GM12892 (cell line): ENCODE measurements around the gene UGGT2.
"Not testable (repeated sequence)": the region's sequence is repeated elsewhere in the genome, so short reads cannot be mapped to it uniquely, and the experiment has no call there.

Source experiments
- DNase-seq: peaks from one replicate; pipeline ENCODE4 v3.0.0; 2011; ENCODE audit not compliant: insufficient read length
- FAIRE-seq: peaks from 2 replicates; lab custom pipeline; 2011; peaks lifted over from hg19 to GRCh38; lab: Jason Lieb, UNC
- POLR2A ChIP-seq: IDR thresholded peaks from 2 replicates; pipeline ENCODE4 v1.6.1; 2011; ENCODE audit warnings: low read depth, low read length, control low read depth
- POLR2AphosphoS5 ChIP-seq: IDR thresholded peaks from 2 replicates; pipeline ENCODE4 v1.6.1; 2011; ENCODE audit warnings: low read depth, low read length, control low read depth
- TAF1 ChIP-seq: IDR thresholded peaks from 2 replicates; pipeline ENCODE4 v1.6.1; 2011; ENCODE audit warnings: low read depth, mild to moderate bottlenecking, control low read depth, low read length, borderline replicate concordance

UGGT2 gene

DNA sequence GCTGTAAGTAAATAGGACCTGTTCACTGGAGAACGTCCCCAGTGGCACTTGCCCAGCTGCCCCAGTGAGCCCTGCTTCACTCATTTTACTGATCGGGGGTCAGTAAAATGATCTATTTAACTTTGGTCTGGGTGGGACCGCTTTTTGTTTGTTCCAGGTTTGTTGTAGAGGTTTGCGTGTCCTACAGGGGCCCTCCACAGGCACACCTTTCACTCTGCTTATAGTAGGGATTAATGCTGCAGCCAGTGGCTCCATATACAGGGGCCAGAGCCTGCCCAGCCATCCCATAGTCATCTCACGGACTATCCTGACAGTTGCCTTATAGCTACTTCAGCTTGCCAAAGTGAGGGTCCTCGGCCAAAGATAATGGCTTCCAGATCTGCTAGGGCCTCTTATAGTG lies 272.2 kb downstream of the UGGT2 start:
- no peak for TF ChIP-seq TAF1
- TF ChIP-seq POLR2AphosphoS5: no peak
- TF ChIP-seq POLR2A: no peak
- DNase-seq (no peak), FAIRE-seq (no peak)

DNA sequence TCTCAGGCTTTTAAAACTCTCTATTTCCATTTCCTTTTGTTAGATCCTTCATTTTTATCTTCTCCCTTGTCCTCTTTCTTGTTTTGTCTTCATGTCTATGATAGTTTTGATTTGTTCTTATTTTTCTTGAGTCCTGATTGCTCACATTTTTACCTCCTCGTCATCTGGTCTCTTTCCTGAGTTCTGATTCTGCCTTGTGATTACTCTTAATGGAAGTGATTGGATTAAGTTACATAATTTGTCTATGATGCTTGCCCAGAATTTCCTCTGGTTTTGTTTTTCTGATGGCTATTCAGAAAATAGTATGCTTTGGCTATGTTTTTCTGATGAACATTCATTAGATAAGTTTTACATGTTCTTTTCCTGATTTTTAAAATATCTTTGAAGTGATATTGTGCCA lies 273.7 kb downstream of the UGGT2 start:
- FAIRE-seq (no peak), DNase-seq (no peak)
- TF ChIP-seq POLR2A: no peak
- no peak for TF ChIP-seq TAF1
- TF ChIP-seq POLR2AphosphoS5: no peak

DNA sequence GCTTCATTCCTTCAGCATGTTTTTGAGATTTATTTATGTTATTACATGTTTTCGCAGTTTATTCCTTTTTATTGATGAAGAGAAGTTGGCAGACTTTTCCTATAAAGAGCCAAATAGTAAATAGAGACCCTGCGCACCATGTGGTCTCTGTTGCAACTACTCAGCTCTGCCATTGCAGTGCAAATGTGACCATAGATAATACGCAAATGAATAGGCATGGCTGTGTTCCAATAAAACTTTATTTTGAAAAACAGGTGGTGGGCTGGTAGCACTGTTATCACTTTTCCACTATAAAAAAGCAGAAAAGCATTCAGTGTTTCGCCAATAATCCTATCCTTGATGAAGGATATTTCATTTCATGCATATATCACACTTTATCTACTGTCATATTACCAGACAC lies 281.3 kb downstream of the UGGT2 start:
- TF ChIP-seq TAF1 (no peak), POLR2AphosphoS5 (no peak), POLR2A (no peak)
- FAIRE-seq (no peak), DNase-seq (no peak)

DNA sequence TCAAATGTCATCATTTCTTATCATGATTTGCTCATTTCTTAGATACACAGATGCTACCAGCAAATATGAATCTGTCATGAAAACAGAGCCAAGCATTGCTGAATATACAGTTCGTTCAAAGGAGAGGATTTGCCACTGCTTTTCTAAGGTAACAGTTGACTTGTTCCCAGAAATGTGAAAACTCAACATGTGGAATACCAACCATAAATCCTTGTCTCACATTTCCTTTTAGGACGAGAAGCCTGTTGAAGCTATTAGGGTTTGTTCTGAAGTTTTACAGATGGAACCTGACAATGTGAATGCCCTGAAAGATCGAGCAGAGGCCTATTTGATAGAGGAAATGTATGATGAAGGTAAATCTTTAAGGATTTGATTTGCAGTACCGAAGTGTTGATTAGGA lies 289.6 kb downstream of the UGGT2 start:
- no peak for TF ChIP-seq POLR2A
- TF ChIP-seq TAF1: no peak
- no peak for TF ChIP-seq POLR2AphosphoS5
- FAIRE-seq (no peak), DNase-seq (no peak)

DNA sequence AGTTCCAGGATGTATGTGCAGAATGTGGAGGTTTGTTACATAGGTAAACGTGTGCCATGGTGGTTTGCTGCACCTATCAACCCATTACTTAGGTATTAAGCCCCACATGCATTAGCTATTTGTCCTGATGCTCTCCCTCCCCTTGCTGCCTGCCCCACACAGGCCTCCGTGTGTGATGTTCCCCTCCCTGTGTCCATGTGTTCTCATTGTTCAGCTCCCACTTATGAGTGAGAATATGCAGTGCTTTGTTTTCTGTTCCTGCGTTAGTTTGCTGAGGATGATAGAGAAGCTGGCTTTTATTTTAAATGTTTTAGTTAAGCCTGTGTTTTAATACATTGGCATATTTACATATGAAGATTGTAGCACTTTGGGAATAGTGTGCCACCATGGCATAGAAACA lies 290.6 kb downstream of the UGGT2 start:
- not testable (repeated sequence) for DNase-seq, FAIRE-seq

DNA sequence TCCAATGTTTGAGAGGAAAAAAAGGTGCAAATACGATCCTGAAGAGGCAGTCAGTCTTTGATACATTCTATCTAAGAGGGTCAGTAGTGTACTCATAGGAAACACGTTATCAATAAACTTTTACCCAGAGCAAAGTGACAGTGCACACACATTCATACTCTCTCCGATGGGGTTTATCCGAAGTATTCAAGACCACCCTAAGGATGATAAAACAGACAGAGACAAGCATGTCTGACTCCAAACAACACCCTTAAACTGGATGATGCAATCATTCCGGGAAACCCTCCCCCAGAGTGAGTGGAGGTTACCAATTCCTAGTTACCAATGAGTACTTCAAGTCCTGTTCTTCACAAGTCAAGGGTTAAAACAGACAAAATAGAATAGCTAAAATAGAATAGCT lies 297.1 kb downstream of the UGGT2 start:
- no peak for TF ChIP-seq TAF1
- TF ChIP-seq POLR2A: no peak
- TF ChIP-seq POLR2AphosphoS5: no peak
- DNase-seq: no peak
- FAIRE-seq: no peak

DNA sequence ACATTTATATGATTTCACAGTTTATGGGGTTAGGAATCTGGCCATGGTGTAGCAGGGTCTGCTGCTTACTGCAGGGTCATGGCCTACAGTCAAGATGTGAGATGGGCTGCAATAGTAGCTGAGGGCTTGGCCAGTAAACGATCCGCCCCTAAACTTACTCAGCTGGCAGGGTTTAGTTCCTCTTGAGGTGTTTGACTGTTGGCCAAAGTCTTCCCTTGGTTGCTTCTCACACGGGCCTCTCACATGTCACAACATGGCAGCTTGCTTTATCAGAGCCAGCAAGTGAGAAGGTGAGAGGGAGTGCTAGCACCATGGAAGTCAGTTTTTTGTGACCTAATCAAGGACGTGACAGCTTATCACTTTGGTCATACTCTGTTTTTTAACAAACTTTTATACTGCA lies 299.1 kb downstream of the UGGT2 start:
- FAIRE-seq: no peak
- no peak for DNase-seq
- no peak for TF ChIP-seq POLR2A
- no peak for TF ChIP-seq TAF1
- TF ChIP-seq POLR2AphosphoS5: no peak

DNA sequence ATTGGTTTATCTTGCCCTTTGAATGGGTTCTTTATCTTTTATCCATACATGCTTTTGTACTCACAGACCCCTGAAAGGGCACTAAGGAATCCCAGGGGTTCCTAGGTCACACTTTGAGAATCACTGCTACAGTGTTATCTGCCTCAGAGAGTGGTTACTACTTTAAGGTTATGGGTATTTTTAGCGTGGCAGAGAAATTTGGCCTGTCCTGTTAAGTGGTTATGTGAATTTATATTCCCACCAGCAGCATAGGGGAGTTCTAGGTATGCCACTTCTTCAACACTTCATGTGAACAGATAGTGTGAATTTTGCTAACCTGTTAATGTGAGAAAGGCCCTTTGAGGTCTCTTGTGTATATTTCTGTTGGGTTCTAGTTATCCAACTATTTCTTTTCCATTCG lies 300.5 kb downstream of the UGGT2 start:
- DNase-seq (no peak), FAIRE-seq (no peak)
- TF ChIP-seq POLR2A: no peak
- TF ChIP-seq TAF1: no peak
- no peak for TF ChIP-seq POLR2AphosphoS5
